Gastrocnemius medialis (tissue), 4 donors: Measurements from ENCODE around the gene KCTD16.

Experiments used
- CTCF ChIP-seq, 5 experiments: fragments of 450-650 bp in 3 of 5; fragments of 200-600 bp in 2 of 5; sonication (generic) in 2 of 5; IDR thresholded peaks in 4 of 5; conservative IDR thresholded peaks in 1 of 5; 1 replicate in 4 of 5; 2 replicates in 1 of 5; pipeline ENCODE4 v1.5.1; 2016 to 2019; ENCODE audit warnings: antibody characterized with exemption in 5 of 5, mild to moderate bottlenecking in 3 of 5, moderate library complexity in 3 of 5
- POLR2A ChIP-seq, 2 donors: fragments of 450-650 bp; IDR thresholded peaks; one replicate each; pipeline ENCODE4 v1.6.1; 2017; ENCODE audit warnings: antibody characterized with exemption in 2 of 2, mild to moderate bottlenecking in 2 of 2, moderate library complexity in 2 of 2

GRCh38 chr5:144361406-144361805 is 190.7 kb downstream of the KCTD16 start:
- no peak for TF ChIP-seq POLR2A (IDR thresholded peaks at IDR 0.05)
- TF ChIP-seq CTCF (IDR thresholded peaks at IDR 0.05 in 4 of 5, conservative IDR thresholded peaks at IDR 0.05 in 1 of 5): no peak
